K562 (cell line): Measurements from ENCODE around the gene PNPLA7.

Experiments
- CBX1 ChIP-seq: sonication (generic); IDR thresholded peaks from 2 replicates; pipeline ENCODE4 v1.6.1; 2016; ENCODE audit warnings: antibody characterized with exemption, low read depth, mild to moderate bottlenecking
- CBX2 ChIP-seq: fragments of 200-600 bp; sonication (generic); IDR thresholded peaks from one replicate; pipeline ENCODE4 v1.6.1; 2012; ENCODE audit warnings: mild to moderate bottlenecking, low read length, inconsistent platforms; ENCODE audit not compliant: insufficient read depth, poor library complexity, severe bottlenecking
- CHCHD3 ChIP-seq: fragments of 250-450 bp; sonication (Bioruptor Pico); IDR thresholded peaks from 2 replicates; pipeline ENCODE4 v2.1.2; 2022; ENCODE audit warnings: mild to moderate bottlenecking
- EZH2 ChIP-seq: IDR thresholded peaks from 2 replicates; pipeline ENCODE4 v1.6.1; 2012; ENCODE audit warnings: low read depth, mild to moderate bottlenecking, inconsistent platforms, low read length, borderline replicate concordance
- SRF ChIP-seq, 2 experiments: fragments of 250-450, 450-650 bp in 1 of 2; sonication (Bioruptor Pico) in 1 of 2; sonication (generic) in 1 of 2; formaldehyde crosslinking; IDR thresholded peaks; 2 replicates each; pipeline versions ENCODE4 v1.5.0 to v1.5.1; 2020 to 2022; ENCODE audit warnings: mild to moderate bottlenecking in 1 of 2, missing genetic modification reagents in 1 of 2
- TAF1 ChIP-seq: IDR thresholded peaks from 2 replicates; pipeline ENCODE4 v1.6.1; 2011; ENCODE audit warnings: mild to moderate bottlenecking, low read length, moderate library complexity; ENCODE audit not compliant: insufficient read depth, control insufficient read depth, severe bottlenecking; ENCODE audit errors: extremely low read depth
- TGIF2 ChIP-seq: sonication (generic); formaldehyde crosslinking; IDR thresholded peaks from 2 replicates; pipeline ENCODE4 v1.8.1; 2022; ENCODE audit warnings: mild to moderate bottlenecking, missing genetic modification reagents, moderate library complexity
- ZNF354B ChIP-seq: fragments of 250-450 bp; sonication (Bioruptor Pico); IDR thresholded peaks from 2 replicates; pipeline ENCODE4 v1.4.0; 2020

GRCh38 chr9:137449081-137449844, 100.9 kb downstream of the PNPLA7 start:
- no peak for TF ChIP-seq EZH2
- no peak for TF ChIP-seq TAF1
- no peak for TF ChIP-seq CHCHD3 (CRISPR knock-in tag)
- TF ChIP-seq ZNF354B (CRISPR knock-in tag), result no peak
- no peak for TF ChIP-seq CBX1
- TF ChIP-seq TGIF2 (CRISPR knock-in tag), result no peak
- TF ChIP-seq CBX2, result no peak
- no peak for TF ChIP-seq SRF (CRISPR knock-in tag; IDR thresholded peaks at IDR 0.05)
